Mesenchymal stem cell (in vitro differentiated cells and primary cell): ENCODE results near the gene CDC42SE2.

Source experiments
- DNase-seq: peaks from one replicate; pipeline ENCODE4 v3.0.0-alpha.2; 2013
- H2AFZ ChIP-seq: one replicate; pipeline ENCODE4 v1.6.1; 2013; ENCODE audit warnings: low read depth, mild to moderate bottlenecking, control low read depth, inconsistent platforms, low read length, moderate library complexity
- H2AK5ac ChIP-seq: 2 replicates; pipeline ENCODE4 v1.6.1; 2013; ENCODE audit warnings: low read length, moderate library complexity, mild to moderate bottlenecking, inconsistent platforms; ENCODE audit not compliant: severe bottlenecking
- H2BK120ac ChIP-seq: one replicate; pipeline ENCODE4 v1.6.1; 2013; ENCODE audit warnings: low read depth, mild to moderate bottlenecking, inconsistent platforms, low read length, moderate library complexity
- H2BK12ac ChIP-seq, 2 experiments: one replicate each; pipeline ENCODE4 v1.6.1; 2013; ENCODE audit warnings: inconsistent platforms in 2 of 2, low read length in 2 of 2, mild to moderate bottlenecking in 2 of 2, moderate library complexity in 2 of 2, control low read depth in 1 of 2
- H2BK15ac ChIP-seq: one replicate; pipeline ENCODE4 v1.6.1; 2013; ENCODE audit warnings: mild to moderate bottlenecking, low read depth, inconsistent platforms; ENCODE audit not compliant: poor library complexity, severe bottlenecking
- H2BK5ac ChIP-seq: 2 replicates; pipeline ENCODE4 v1.6.1; 2013; ENCODE audit warnings: low read depth, mild to moderate bottlenecking, low read length, control low read depth, inconsistent platforms; ENCODE audit not compliant: poor library complexity, severe bottlenecking
- H3K14ac ChIP-seq, 2 experiments: one replicate each; pipeline ENCODE4 v1.6.1; 2013; ENCODE audit warnings: inconsistent platforms in 2 of 2, low read length in 2 of 2, control low read depth in 1 of 2, mild to moderate bottlenecking in 1 of 2, moderate library complexity in 1 of 2
- H3K18ac ChIP-seq, 2 experiments: one replicate each; pipeline ENCODE4 v1.6.1; 2013; ENCODE audit warnings: inconsistent platforms in 2 of 2, low read length in 2 of 2, control low read depth in 1 of 2, low read depth in 1 of 2, mild to moderate bottlenecking in 1 of 2
- H3K23ac ChIP-seq, 2 experiments: one replicate each; pipeline ENCODE4 v1.6.1; 2013; ENCODE audit warnings: inconsistent platforms in 2 of 2, low read length in 2 of 2, mild to moderate bottlenecking in 2 of 2, moderate library complexity in 2 of 2, control low read depth in 1 of 2
- H3K27ac ChIP-seq: 2 replicates; pipeline ENCODE4 v1.5.1; 2013; ENCODE audit warnings: mild to moderate bottlenecking, moderate library complexity, low read length, control low read depth, inconsistent platforms; ENCODE audit not compliant: poor library complexity, severe bottlenecking
- H3K27me3 ChIP-seq, 2 experiments: 2 replicates each; pipeline versions ENCODE4 v1.6.1 to v1.7.0; 2013; ENCODE audit warnings: low read length in 2 of 2, mild to moderate bottlenecking in 2 of 2, moderate library complexity in 2 of 2, control low read depth in 1 of 2, inconsistent platforms in 1 of 2; ENCODE audit not compliant: control insufficient read depth in 1 of 2, insufficient read depth in 1 of 2
- H3K36me3 ChIP-seq, 2 experiments: 2 replicates each; pipeline versions ENCODE4 v1.6.1 to v1.7.0; 2013; ENCODE audit warnings: low read length in 2 of 2, control low read depth in 1 of 2, inconsistent platforms in 1 of 2, low read depth in 1 of 2, mild to moderate bottlenecking in 1 of 2; ENCODE audit not compliant: insufficient read depth in 2 of 2, control insufficient read depth in 1 of 2
- H3K4ac ChIP-seq, 2 experiments: one replicate each; pipeline ENCODE4 v1.6.1; 2013; ENCODE audit warnings: inconsistent platforms in 2 of 2, low read length in 2 of 2, mild to moderate bottlenecking in 2 of 2, moderate library complexity in 2 of 2, control low read depth in 1 of 2, low read depth in 1 of 2
- H3K4me1 ChIP-seq: 2 replicates; pipeline ENCODE4 v1.6.1; 2013; ENCODE audit warnings: low read depth, low read length, control low read depth; ENCODE audit not compliant: control insufficient read depth, insufficient read depth
- H3K4me2 ChIP-seq: 2 replicates; pipeline ENCODE4 v1.6.1; 2013; ENCODE audit warnings: low read length, mild to moderate bottlenecking, inconsistent platforms; ENCODE audit not compliant: poor library complexity, severe bottlenecking
- H3K4me3 ChIP-seq, 2 experiments: 2 replicates each; pipeline versions ENCODE4 v1.5.1 to v1.7.0; 2013; ENCODE audit warnings: low read length in 2 of 2, mild to moderate bottlenecking in 2 of 2, control low read depth in 1 of 2, low read depth in 1 of 2; ENCODE audit not compliant: insufficient read depth in 1 of 2
- H3K79me1 ChIP-seq: replicated peaks from 2 replicates; pipeline ENCODE4 v1.6.1; 2013; ENCODE audit warnings: mild to moderate bottlenecking, control low read depth, low read length, inconsistent platforms; ENCODE audit not compliant: poor library complexity, severe bottlenecking
- H3K9ac ChIP-seq: 2 replicates; pipeline ENCODE4 v1.7.0; 2013; ENCODE audit warnings: mild to moderate bottlenecking, low read length, moderate library complexity
- H3K9me3 ChIP-seq: 2 replicates; pipeline ENCODE4 v1.7.0; 2013; ENCODE audit warnings: mild to moderate bottlenecking, low read length; ENCODE audit not compliant: control insufficient read depth
- H4K8ac ChIP-seq: one replicate; pipeline ENCODE4 v1.6.1; 2013; ENCODE audit warnings: inconsistent platforms, mild to moderate bottlenecking, low read length, moderate library complexity
- H4K91ac ChIP-seq: one replicate; pipeline ENCODE4 v1.6.1; 2013; ENCODE audit warnings: mild to moderate bottlenecking, low read length, inconsistent platforms
- WGBS: methylation state at CpG from one replicate; pipeline ENCODE4 v1.1.7; 2013; ENCODE audit warnings: mixed read lengths; 5-methylcytosine and 5-hydroxymethylcytosine counted together

Gene CDC42SE2

DNA sequence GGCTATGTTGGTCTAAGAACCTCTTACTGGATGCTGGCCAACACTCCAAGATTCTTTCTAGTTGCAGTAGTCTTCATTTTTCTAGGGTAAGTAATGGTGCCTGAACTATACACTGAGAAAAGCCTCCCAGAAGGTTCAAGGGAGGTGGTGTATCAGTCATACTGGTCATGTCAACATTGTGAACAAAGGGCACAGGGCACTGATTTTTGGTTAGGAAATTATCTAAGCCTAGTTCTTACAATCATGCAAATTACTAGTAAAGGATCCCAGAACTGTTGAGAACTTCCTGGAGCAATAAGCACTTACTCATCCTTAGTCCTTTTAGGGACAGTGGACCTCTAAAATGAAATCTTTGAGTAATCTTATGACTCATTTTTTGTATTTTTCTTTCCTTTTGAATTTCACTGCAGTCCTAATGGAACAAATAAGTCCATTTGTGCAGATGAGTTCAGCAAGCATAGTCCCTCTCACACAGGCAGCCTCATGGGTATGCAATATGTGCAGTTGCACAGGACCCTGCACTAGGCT lies 21.1 kb upstream of the CDC42SE2 start:
- no peak overlapping the region for H3K14ac ChIP-seq
- no peak overlapping the region for H2AK5ac ChIP-seq
- H3K27me3 ChIP-seq = no peaks in the 10 kb centered on the region
- no peak overlapping the region for H4K8ac ChIP-seq
- peak overlapping the region; percentile 11 for H3K27ac ChIP-seq
- H3K9me3 ChIP-seq = no peaks in the 10 kb centered on the region
- H3K79me1 ChIP-seq = no peaks in the 10 kb centered on the region
- H2BK12ac ChIP-seq = no peak overlapping the region
- no peak overlapping the region for H3K4me3 ChIP-seq
- no peak overlapping the region for H3K4me2 ChIP-seq
- no peak overlapping the region for H2BK5ac ChIP-seq
- peak; percentile 89 for DNase-seq
- H2BK120ac ChIP-seq = no peak overlapping the region
- H4K91ac ChIP-seq = no peak overlapping the region
- peak overlapping the region in 1 of 2 experiments; percentile 21 for H3K18ac ChIP-seq
- no peak overlapping the region for H2BK15ac ChIP-seq
- H3K4ac ChIP-seq = no peak overlapping the region
- H3K9ac ChIP-seq = no peak overlapping the region
- no peaks in the 10 kb centered on the region for H3K4me1 ChIP-seq
- H3K36me3 ChIP-seq = no peaks in the 10 kb centered on the region
- H2AFZ ChIP-seq = no peak overlapping the region
- H3K23ac ChIP-seq = no peak overlapping the region

DNA sequence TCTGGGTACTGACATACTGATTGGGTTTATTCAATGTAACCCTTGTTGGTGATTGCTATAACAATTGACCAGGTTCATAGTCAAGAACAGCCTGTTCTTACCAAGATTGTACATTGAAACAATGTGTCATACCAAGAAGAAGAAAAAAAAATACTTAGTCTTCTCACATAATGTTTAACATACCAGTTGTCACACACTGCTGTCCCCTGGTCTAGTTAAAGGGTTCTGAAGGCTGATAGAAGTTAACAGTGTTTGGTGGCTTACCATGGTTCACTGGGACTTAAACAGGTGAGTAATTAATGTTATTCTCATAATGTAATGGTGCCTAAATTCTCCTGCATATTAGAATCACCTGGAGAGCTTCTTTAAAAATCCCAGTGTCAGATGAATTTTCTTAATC lies 18.5 kb upstream of the CDC42SE2 start:
- Histone ChIP-seq H2BK5ac (no peak overlapping the region), H3K4me3 (no peak overlapping the region), H2AK5ac (no peak overlapping the region), H2BK120ac (no peak overlapping the region), H3K27ac (no peak overlapping the region), H3K9me3 (no peaks in the 10 kb centered on the region), H3K79me1 (no peaks in the 10 kb centered on the region), H3K4me2 (no peak overlapping the region), H3K27me3 (no peaks in the 10 kb centered on the region), H2BK12ac (no peak overlapping the region), H3K23ac (no peak overlapping the region), H2BK15ac (no peak overlapping the region), H3K4ac (no peak overlapping the region), H2AFZ (no peak overlapping the region), H3K36me3 (no peaks in the 10 kb centered on the region), H3K18ac (no peak overlapping the region), H4K91ac (no peak overlapping the region), H3K4me1 (no peaks in the 10 kb centered on the region), H3K14ac (no peak overlapping the region), H4K8ac (no peak overlapping the region), H3K9ac (no peak overlapping the region)
- DNase-seq = no peak

- Histone ChIP-seq H3K79me1 (no peaks in the 10 kb centered on the region), H3K27ac (no peak overlapping the region), H2BK5ac (no peak overlapping the region), H3K4me1 (no peaks in the 10 kb centered on the region), H2BK120ac (no peak overlapping the region), H3K36me3 (no peaks in the 10 kb centered on the region), H3K9me3 (no peaks in the 10 kb centered on the region), H3K27me3 (no peaks in the 10 kb centered on the region), H4K8ac (no peak overlapping the region), H3K9ac (no peak overlapping the region), H3K4me2 (no peak overlapping the region), H2BK12ac (no peak overlapping the region), H3K4ac (no peak overlapping the region), H3K23ac (no peak overlapping the region), H2AFZ (no peak overlapping the region), H3K4me3 (no peak overlapping the region), H2BK15ac (no peak overlapping the region), H2AK5ac (no peak overlapping the region), H3K14ac (no peak overlapping the region), H4K91ac (no peak overlapping the region), H3K18ac (no peak overlapping the region)
- WGBS = 100% methylated on average over 2 of the region's 2 CpGs
- no peak for DNase-seq
These were observed 17.9 kb upstream of the CDC42SE2 start for GRCh38 chr5:131245948-131246347.

DNA sequence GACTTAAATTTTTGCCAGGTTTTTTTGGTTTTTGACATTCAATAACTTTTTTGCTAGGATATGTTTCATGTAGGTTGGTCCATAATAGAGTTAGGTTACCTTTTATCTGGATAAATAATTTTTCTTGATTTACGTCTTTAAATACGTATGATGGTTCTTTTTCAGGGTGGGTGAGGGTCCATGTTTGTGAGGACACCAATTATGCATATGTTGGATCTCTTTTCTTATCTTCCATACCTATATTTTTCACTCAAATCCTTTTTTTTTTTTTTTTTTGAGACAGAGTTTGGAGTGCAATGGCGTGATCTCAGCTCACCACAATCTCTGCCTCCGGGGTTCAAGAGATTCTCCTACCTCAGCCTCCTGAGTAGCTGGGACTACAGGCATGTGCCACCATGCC lies 17.3 kb upstream of the CDC42SE2 start:
- Histone ChIP-seq H2BK15ac (no peak overlapping the region), H3K23ac (no peak overlapping the region), H3K4me2 (no peak overlapping the region), H3K27ac (no peak overlapping the region), H3K18ac (no peak overlapping the region), H3K9me3 (no peaks in the 10 kb centered on the region), H2AFZ (no peak overlapping the region), H3K14ac (no peak overlapping the region), H3K4me3 (no peak overlapping the region), H3K4me1 (no peaks in the 10 kb centered on the region), H2BK5ac (no peak overlapping the region), H3K9ac (no peak overlapping the region), H3K36me3 (no peaks in the 10 kb centered on the region), H4K8ac (no peak overlapping the region), H2BK120ac (no peak overlapping the region), H2BK12ac (no peak overlapping the region), H4K91ac (no peak overlapping the region), H2AK5ac (no peak overlapping the region), H3K27me3 (no peaks in the 10 kb centered on the region), H3K79me1 (no peaks in the 10 kb centered on the region), H3K4ac (no peak overlapping the region)
- no peak for DNase-seq
- WGBS = 100% methylated on average over 2 of the region's 4 CpGs
